Smooth muscle cell of the umbilical artery (primary cell): Measurements from ENCODE around the gene COX10. TPM values are rescaled to one million over a fixed set of nuclear protein-coding genes. Genes with fewer than 3 reads are reported as not detected.

Experiments used
- total RNA-seq: library from RNA; depleted of rRNA; stranded (reverse); fragments of >200 nt; gene quantifications from 2 replicates; pipeline ENCODE4 v1.2.3, GENCODE V29; 2014

The COX10 gene
- 13.7 and 16.5 TPM in 2 replicates for total RNA-seq

GRCh38 chr17:14069251-14070021 is at the start of gene COX10:
COX10 (plus strand) TSS chr17:14069504; CDS start chr17:14069606, 102 bp downstream.

GRCh38 chr17:14236762-14237161 is 167.5 kb downstream of the COX10 start, which contains the start of gene CDRT15:
CDRT15 (minus strand) TSS chr17:14236862; CDS start chr17:14236833, 29 bp downstream.

Other genes starting within 250 kb of the COX10 start
- not detected in 2 replicates for gene CDRT15, start 167.4 kb downstream of the COX10 start, total RNA-seq
- 9.2 and 17.5 TPM in 2 replicates for gene HS3ST3B1, start 231.6 kb downstream of the COX10 start, total RNA-seq